GM23338 (cell line): ENCODE results near the gene EPO. TPM values are rescaled to one million over a fixed set of nuclear protein-coding genes. Genes with fewer than 3 reads are reported as not detected.

Source experiments
- ATAC-seq: fragments of 200-7000 bp; cut with Tn5 transposase; 3 replicates; pipeline ENCODE4 v1.9.1; 2020
- DNase-seq: peaks from one replicate; pipeline ENCODE4 v3.0.0-alpha.2; 2015; ENCODE audit warnings: low spot score
- H2AFZ ChIP-seq: fragments of 200-600 bp; sonication (generic); 2 replicates; pipeline ENCODE4 v1.8.0; 2016; ENCODE audit warnings: antibody characterized with exemption, mild to moderate bottlenecking, moderate library complexity
- H3F3A ChIP-seq: fragments of 200-600 bp; sonication (generic); replicated peaks from 2 replicates; pipeline ENCODE4 v1.8.0; 2017; ENCODE audit warnings: antibody characterized with exemption, mixed run types, low read depth
- H3K27ac ChIP-seq: fragments of 200-600 bp; sonication (generic); 2 replicates; pipeline ENCODE4 v1.6.1; 2016; ENCODE audit warnings: low read depth
- H3K27me3 ChIP-seq: fragments of 200-600 bp; sonication (generic); 2 replicates; pipeline ENCODE4 v1.8.0; 2016; ENCODE audit warnings: mild to moderate bottlenecking, mixed run types, moderate library complexity; ENCODE audit not compliant: insufficient read depth
- H3K36me3 ChIP-seq: fragments of 200-600 bp; sonication (generic); 2 replicates; pipeline ENCODE4 v1.8.0; 2016; ENCODE audit warnings: mild to moderate bottlenecking; ENCODE audit not compliant: insufficient read depth
- H3K4me1 ChIP-seq: fragments of 200-600 bp; sonication (generic); 2 replicates; pipeline ENCODE4 v1.8.0; 2016; ENCODE audit warnings: mild to moderate bottlenecking, moderate library complexity; ENCODE audit not compliant: insufficient read depth
- H3K4me2 ChIP-seq: fragments of 200-600 bp; sonication (generic); 2 replicates; pipeline ENCODE4 v1.7.1; 2017; ENCODE audit warnings: mixed run types
- H3K4me3 ChIP-seq: fragments of 200-600 bp; sonication (generic); 2 replicates; pipeline ENCODE4 v1.6.1; 2016; ENCODE audit warnings: mixed run types
- H3K79me2 ChIP-seq: fragments of 200-600 bp; sonication (generic); replicated peaks from 2 replicates; pipeline ENCODE4 v1.8.0; 2017; ENCODE audit warnings: mild to moderate bottlenecking; ENCODE audit not compliant: insufficient read depth
- H3K9me2 ChIP-seq: fragments of 200-600 bp; sonication (generic); 2 replicates; pipeline ENCODE4 v1.8.0; 2017; ENCODE audit not compliant: insufficient read depth
- H4K20me1 ChIP-seq: fragments of 200-600 bp; sonication (generic); replicated peaks from 2 replicates; pipeline ENCODE4 v1.8.0; 2017; ENCODE audit warnings: mild to moderate bottlenecking; ENCODE audit not compliant: insufficient read depth
- H3K27ac Mint-ChIP-seq: 2 replicates; pipeline ENCODE4 v1.8.0; 2020; ENCODE audit warnings: inconsistent platforms, mild to moderate bottlenecking, moderate library complexity, mixed read lengths
- H3K27me3 Mint-ChIP-seq: 3 replicates; pipeline ENCODE4 v1.8.0; 2022; ENCODE audit warnings: low read depth, mild to moderate bottlenecking, moderate library complexity, mixed read lengths, inconsistent platforms; ENCODE audit not compliant: insufficient read depth, poor library complexity
- H3K36me3 Mint-ChIP-seq: 3 replicates; pipeline ENCODE4 v1.8.0; 2021; ENCODE audit warnings: low read depth, mild to moderate bottlenecking, inconsistent platforms, moderate library complexity, mixed read lengths
- H3K4me1 Mint-ChIP-seq: 3 replicates; pipeline ENCODE4 v1.8.0; 2020; ENCODE audit warnings: mild to moderate bottlenecking, inconsistent platforms, mixed read lengths
- H3K4me3 Mint-ChIP-seq: 3 replicates; pipeline ENCODE4 v1.8.0; 2021; ENCODE audit warnings: moderate library complexity, mild to moderate bottlenecking, inconsistent platforms, mixed read lengths
- H3K9me3 Mint-ChIP-seq: 3 replicates; pipeline ENCODE4 v1.8.0; 2020; ENCODE audit warnings: moderate library complexity, mild to moderate bottlenecking, inconsistent platforms, mixed read lengths
- CREB1 ChIP-seq: fragments of 250-450 bp; sonication (Bioruptor Pico); IDR thresholded peaks from 2 replicates; pipeline ENCODE4 v1.5.0; 2020; ENCODE audit warnings: low read depth, mild to moderate bottlenecking, moderate library complexity
- CTCF ChIP-seq, 2 experiments: fragments of 200-600 bp in 1 of 2; sonication (generic) in 1 of 2; conservative IDR thresholded peaks; 2 replicates each; pipeline versions ENCODE4 v1.5.1 to v1.6.1; 2016 to 2017; ENCODE audit warnings: antibody characterized with exemption in 2 of 2, low read depth in 2 of 2, mild to moderate bottlenecking in 2 of 2, moderate library complexity in 1 of 2
- ZNF114 ChIP-seq: fragments of 250-450 bp; sonication (Bioruptor Pico); IDR thresholded peaks from 2 replicates; pipeline ENCODE4 v1.5.0; 2020; ENCODE audit warnings: mild to moderate bottlenecking, moderate library complexity
- polyA plus RNA-seq: library from polyadenylated mRNA; unstranded; fragments of >200 nt; fragmentation: Nextera tagmentation; extraction: Ambion mirVana; gene quantifications from 2 replicates; pipeline ENCODE4 v1.2.1, GENCODE V29; 2016
- total RNA-seq: library from RNA; depleted of rRNA; stranded (reverse); fragments of >200 nt; shearing (Covaris generic); gene quantifications from 2 replicates; pipeline ENCODE4 v1.2.3, GENCODE V29; 2014
- TF ChIP-seq, protein P1 (sequence below): fragments of 250-450 bp; sonication (Bioruptor Pico); IDR thresholded peaks from 2 replicates; pipeline ENCODE4 v1.5.0; 2020; ENCODE audit warnings: mild to moderate bottlenecking, moderate library complexity
- TF ChIP-seq, protein P2 (sequence below): IDR thresholded peaks from 2 replicates; pipeline ENCODE4 v1.6.1; 2016; ENCODE audit warnings: antibody characterized with exemption

Gene EPO
- total and polyA plus RNA-seq, 2 experiments from 2014 or later, result 1.0 TPM; not detected in 1

DNA sequence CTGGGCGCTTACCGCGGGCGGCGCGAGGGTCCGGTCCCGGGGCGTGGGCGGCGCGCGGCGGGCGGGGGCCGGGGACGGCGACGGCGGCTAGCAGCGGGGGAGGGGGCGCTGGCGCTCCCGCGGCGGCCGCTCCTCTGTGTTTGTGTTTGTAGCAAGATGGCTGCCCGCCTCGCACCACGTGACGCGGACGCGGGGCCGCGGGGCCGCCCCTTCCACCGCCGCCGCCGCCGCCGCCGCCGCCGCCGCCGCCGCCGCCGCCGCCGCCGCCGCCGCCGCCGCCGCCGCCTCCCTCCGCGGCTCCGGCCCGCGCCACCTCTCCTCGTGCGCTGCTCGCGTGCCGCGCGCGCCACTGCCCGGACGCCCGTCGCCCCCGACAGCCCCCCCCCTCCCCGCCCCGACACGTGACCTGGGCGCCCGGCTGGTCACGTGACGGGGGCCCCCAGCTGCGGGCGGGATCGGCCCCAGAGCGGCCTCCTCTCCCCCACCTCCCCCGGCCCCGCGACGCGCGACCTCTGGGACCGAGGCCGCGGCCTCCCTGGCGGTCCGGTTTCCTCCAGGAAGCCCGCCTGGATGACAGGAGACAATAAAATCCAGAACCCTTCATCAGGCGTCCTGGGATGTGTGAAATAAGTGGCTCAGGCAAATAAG is 26.0 kb upstream of the EPO start, which contains the start of gene GIGYF1:
Gene GIGYF1, minus strand, starts transcription at position 153 of the 648 bp plus-strand sequence. CDS start 6,012 bp downstream, outside the sequence.
- peaks cover 23% of the 10 kb centered on the region for H3F3A ChIP-seq
- H3K9me2 ChIP-seq, result no peaks in the 10 kb centered on the region
- peaks cover 22% of the 10 kb centered on the region for H3K4me1 ChIP-seq
- H3K36me3 ChIP-seq, result peaks cover 4% of the 10 kb centered on the region; the same call in 1 of the 2 replicates
- H3K27me3 Mint-ChIP-seq, result peaks cover 21% of the 10 kb centered on the region
- peaks cover 52% of the 10 kb centered on the region for H3K79me2 ChIP-seq
- peak within 1 kb of the TSS; percentile 96 for H3K4me3 Mint-ChIP-seq
- H3K27ac ChIP-seq, result peak within 1 kb of the TSS; percentile 92
- H2AFZ ChIP-seq, result no peak within 1 kb of the TSS
- peak within 1 kb of the TSS; percentile 98 for H3K4me2 ChIP-seq
- peaks cover 30% of the 10 kb centered on the region for H4K20me1 ChIP-seq
- peak within 1 kb of the TSS; percentile 97 for H3K27ac Mint-ChIP-seq
- ATAC-seq (peak; percentile 3; the same call in 2 of the 3 replicates), DNase-seq (peak; percentile 77)
- H3K9me3 Mint-ChIP-seq, result peaks cover 8% of the 10 kb centered on the region; the same call in 2 of the 3 replicates
- peak; percentile 10; the same call in 1 of the 2 replicates for TF ChIP-seq CREB1 (CRISPR knock-in tag)
- no peak for TF ChIP-seq CTCF (conservative IDR thresholded peaks at IDR 0.05; ENCODE audit: low read depth in 2 of 2)
- no peaks in the 10 kb centered on the region for H3K27me3 ChIP-seq
- H3K4me3 ChIP-seq, result peak within 1 kb of the TSS; percentile 96
- H3K4me1 Mint-ChIP-seq, result peaks cover 36% of the 10 kb centered on the region
- peaks cover 23% of the 10 kb centered on the region for H3K36me3 Mint-ChIP-seq

- H3K79me2 ChIP-seq, result peaks cover 45% of the 10 kb centered on the region
- no peaks in the 10 kb centered on the region for H3K36me3 ChIP-seq
- H3K9me2 ChIP-seq, result no peaks in the 10 kb centered on the region
- H3K4me2 ChIP-seq, result peak overlapping the region; percentile 19; the same call in 1 of the 2 replicates
- Mint-ChIP-seq H3K36me3 (peaks cover 12% of the 10 kb centered on the region), H3K27ac (peak overlapping the region; percentile 99), H3K27me3 (peaks cover 21% of the 10 kb centered on the region), H3K9me3 (peaks cover 8% of the 10 kb centered on the region; the same call in 2 of the 3 replicates), H3K4me1 (peaks cover 30% of the 10 kb centered on the region), H3K4me3 (peak overlapping the region; percentile 70)
- peaks cover 23% of the 10 kb centered on the region for H3F3A ChIP-seq
- peak overlapping the region; percentile 92 for H3K27ac ChIP-seq
- DNase-seq (no peak), ATAC-seq (no peak)
- peak overlapping the region; percentile 18; the same call in 1 of the 2 replicates for H3K4me3 ChIP-seq
- no peaks in the 10 kb centered on the region for H3K27me3 ChIP-seq
- H2AFZ ChIP-seq, result no peak overlapping the region
- H4K20me1 ChIP-seq, result peaks cover 12% of the 10 kb centered on the region
- peaks cover 16% of the 10 kb centered on the region for H3K4me1 ChIP-seq
- TF ChIP-seq, protein P1, sequence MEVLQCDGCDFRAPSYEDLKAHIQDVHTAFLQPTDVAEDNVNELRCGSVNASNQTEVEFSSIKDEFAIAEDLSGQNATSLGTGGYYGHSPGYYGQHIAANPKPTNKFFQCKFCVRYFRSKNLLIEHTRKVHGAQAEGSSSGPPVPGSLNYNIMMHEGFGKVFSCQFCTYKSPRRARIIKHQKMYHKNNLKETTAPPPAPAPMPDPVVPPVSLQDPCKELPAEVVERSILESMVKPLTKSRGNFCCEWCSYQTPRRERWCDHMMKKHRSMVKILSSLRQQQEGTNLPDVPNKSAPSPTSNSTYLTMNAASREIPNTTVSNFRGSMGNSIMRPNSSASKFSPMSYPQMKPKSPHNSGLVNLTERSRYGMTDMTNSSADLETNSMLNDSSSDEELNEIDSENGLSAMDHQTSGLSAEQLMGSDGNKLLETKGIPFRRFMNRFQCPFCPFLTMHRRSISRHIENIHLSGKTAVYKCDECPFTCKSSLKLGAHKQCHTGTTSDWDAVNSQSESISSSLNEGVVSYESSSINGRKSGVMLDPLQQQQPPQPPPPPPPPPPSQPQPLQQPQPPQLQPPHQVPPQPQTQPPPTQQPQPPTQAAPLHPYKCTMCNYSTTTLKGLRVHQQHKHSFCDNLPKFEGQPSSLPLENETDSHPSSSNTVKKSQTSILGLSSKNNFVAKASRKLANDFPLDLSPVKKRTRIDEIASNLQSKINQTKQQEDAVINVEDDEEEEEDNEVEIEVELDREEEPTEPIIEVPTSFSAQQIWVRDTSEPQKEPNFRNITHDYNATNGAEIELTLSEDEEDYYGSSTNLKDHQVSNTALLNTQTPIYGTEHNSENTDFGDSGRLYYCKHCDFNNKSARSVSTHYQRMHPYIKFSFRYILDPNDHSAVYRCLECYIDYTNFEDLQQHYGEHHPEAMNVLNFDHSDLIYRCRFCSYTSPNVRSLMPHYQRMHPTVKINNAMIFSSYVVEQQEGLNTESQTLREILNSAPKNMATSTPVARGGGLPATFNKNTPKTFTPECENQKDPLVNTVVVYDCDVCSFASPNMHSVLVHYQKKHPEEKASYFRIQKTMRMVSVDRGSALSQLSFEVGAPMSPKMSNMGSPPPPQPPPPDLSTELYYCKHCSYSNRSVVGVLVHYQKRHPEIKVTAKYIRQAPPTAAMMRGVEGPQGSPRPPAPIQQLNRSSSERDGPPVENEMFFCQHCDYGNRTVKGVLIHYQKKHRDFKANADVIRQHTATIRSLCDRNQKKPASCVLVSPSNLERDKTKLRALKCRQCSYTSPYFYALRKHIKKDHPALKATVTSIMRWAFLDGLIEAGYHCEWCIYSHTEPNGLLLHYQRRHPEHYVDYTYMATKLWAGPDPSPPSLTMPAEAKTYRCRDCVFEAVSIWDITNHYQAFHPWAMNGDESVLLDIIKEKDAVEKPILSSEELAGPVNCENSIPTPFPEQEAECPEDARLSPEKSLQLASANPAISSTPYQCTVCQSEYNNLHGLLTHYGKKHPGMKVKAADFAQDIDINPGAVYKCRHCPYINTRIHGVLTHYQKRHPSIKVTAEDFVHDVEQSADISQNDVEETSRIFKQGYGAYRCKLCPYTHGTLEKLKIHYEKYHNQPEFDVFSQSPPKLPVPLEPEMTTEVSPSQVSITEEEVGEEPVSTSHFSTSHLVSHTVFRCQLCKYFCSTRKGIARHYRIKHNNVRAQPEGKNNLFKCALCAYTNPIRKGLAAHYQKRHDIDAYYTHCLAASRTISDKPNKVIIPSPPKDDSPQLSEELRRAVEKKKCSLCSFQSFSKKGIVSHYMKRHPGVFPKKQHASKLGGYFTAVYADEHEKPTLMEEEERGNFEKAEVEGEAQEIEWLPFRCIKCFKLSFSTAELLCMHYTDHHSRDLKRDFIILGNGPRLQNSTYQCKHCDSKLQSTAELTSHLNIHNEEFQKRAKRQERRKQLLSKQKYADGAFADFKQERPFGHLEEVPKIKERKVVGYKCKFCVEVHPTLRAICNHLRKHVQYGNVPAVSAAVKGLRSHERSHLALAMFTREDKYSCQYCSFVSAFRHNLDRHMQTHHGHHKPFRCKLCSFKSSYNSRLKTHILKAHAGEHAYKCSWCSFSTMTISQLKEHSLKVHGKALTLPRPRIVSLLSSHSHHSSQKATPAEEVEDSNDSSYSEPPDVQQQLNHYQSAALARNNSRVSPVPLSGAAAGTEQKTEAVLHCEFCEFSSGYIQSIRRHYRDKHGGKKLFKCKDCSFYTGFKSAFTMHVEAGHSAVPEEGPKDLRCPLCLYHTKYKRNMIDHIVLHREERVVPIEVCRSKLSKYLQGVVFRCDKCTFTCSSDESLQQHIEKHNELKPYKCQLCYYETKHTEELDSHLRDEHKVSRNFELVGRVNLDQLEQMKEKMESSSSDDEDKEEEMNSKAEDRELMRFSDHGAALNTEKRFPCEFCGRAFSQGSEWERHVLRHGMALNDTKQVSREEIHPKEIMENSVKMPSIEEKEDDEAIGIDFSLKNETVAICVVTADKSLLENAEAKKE (CRISPR knock-in tag), result no peak
- no peak for TF ChIP-seq CREB1 (CRISPR knock-in tag)
- no peak for TF ChIP-seq ZNF114 (CRISPR knock-in tag)
- TF ChIP-seq, protein P2, sequence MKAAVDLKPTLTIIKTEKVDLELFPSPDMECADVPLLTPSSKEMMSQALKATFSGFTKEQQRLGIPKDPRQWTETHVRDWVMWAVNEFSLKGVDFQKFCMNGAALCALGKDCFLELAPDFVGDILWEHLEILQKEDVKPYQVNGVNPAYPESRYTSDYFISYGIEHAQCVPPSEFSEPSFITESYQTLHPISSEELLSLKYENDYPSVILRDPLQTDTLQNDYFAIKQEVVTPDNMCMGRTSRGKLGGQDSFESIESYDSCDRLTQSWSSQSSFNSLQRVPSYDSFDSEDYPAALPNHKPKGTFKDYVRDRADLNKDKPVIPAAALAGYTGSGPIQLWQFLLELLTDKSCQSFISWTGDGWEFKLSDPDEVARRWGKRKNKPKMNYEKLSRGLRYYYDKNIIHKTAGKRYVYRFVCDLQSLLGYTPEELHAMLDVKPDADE, result no peak
Measured at GRCh38 chr7:100696123-100696521, 24.1 kb upstream of the EPO start.
